GM21529 (cell line): Measurements from ENCODE around the gene FEM1C.

ENCODE experiments used
- ATAC-seq: cut with Tn5 transposase; IDR thresholded peaks from one replicate; pipeline ENCODE4 v1.9.1; 2021; ENCODE audit not compliant: unreplicated experiment

Gene FEM1C

GRCh38 chr5:115558388-115558956, 13.9 kb upstream of the FEM1C start:
- no peak for ATAC-seq

- no peak for ATAC-seq
Measured at GRCh38 chr5:115557667-115558387, 13.3 kb upstream of the FEM1C start.

- ATAC-seq: no peak
Measured at GRCh38 chr5:115556276-115556675, 11.7 kb upstream of the FEM1C start.

GRCh38 chr5:115555084-115555633, 10.6 kb upstream of the FEM1C start:
- no peak for ATAC-seq

GRCh38 chr5:115553082-115553481, 8.5 kb upstream of the FEM1C start:
- ATAC-seq: no peak

- ATAC-seq: no peak
Measured at GRCh38 chr5:115551415-115551814, 6.8 kb upstream of the FEM1C start.

GRCh38 chr5:115549154-115549553, 4.6 kb upstream of the FEM1C start:
- ATAC-seq: peak; percentile 20

- no peak for ATAC-seq
Measured at GRCh38 chr5:115548683-115549082, 4.1 kb upstream of the FEM1C start.

GRCh38 chr5:115545351-115545882, 842 bp upstream of the FEM1C start:
- ATAC-seq: no peak

GRCh38 chr5:115544043-115544435, 536 bp downstream of the FEM1C start:
- ATAC-seq: peak; percentile 10

- peak; percentile 35 for ATAC-seq
Measured at GRCh38 chr5:115543365-115544042, 1.1 kb downstream of the FEM1C start.

GRCh38 chr5:115542651-115543364, 1.8 kb downstream of the FEM1C start:
- ATAC-seq: no peak

- ATAC-seq: no peak
Measured at GRCh38 chr5:115542086-115542485, 2.5 kb downstream of the FEM1C start.

- no peak for ATAC-seq
Measured at GRCh38 chr5:115541611-115542010, 3.0 kb downstream of the FEM1C start.

GRCh38 chr5:115535479-115536035, 9.0 kb downstream of the FEM1C start:
- ATAC-seq: no peak

- ATAC-seq: no peak
Measured at GRCh38 chr5:115532517-115532916, 12.1 kb downstream of the FEM1C start.

- no peak for ATAC-seq
Measured at GRCh38 chr5:115531787-115532367, 12.7 kb downstream of the FEM1C start.

GRCh38 chr5:115531380-115531779, 13.2 kb downstream of the FEM1C start:
- ATAC-seq: no peak

GRCh38 chr5:115530426-115530825, 14.1 kb downstream of the FEM1C start:
- ATAC-seq: no peak

GRCh38 chr5:115526604-115527003, 18.0 kb downstream of the FEM1C start:
- ATAC-seq: no peak
